Pancreas (tissue), 10 donors: ENCODE measurements around the gene KANSL3. TPM values are rescaled to one million over a fixed set of nuclear protein-coding genes. Genes with fewer than 3 reads are reported as not detected.

Experiments used
- ATAC-seq, 4 donors: fragments of 200-7000 bp; cut with Tn5 transposase; one replicate each; pipeline versions ENCODE4 v1.8.0 to v1.9.1; 2020; ENCODE audit warnings: mild to moderate bottlenecking in 4 of 4, moderate library complexity in 4 of 4
- DNase-seq, 6 donors: peaks; one replicate each; pipeline ENCODE4 v3.0.0-alpha.2; 2020
- FAIRE-seq: peaks from 2 replicates; lab custom pipeline; 2012; peaks lifted over from hg19 to GRCh38; lab: Jason Lieb, UNC
- H3K27ac ChIP-seq, 4 donors: fragments of 200-600 bp; sonication (generic); 1 replicate in 3 of 4; 2 replicates in 1 of 4; pipeline versions ENCODE4 v1.5.0 to v1.8.0; 2020
- H3K27me3 ChIP-seq, 4 donors: fragments of 200-600 bp; one replicate each; pipeline ENCODE4 v1.8.0; 2021
- H3K36me3 ChIP-seq, 3 donors: fragments of 200-600 bp; sonication (generic) in 1 of 3; one replicate each; pipeline versions ENCODE4 v1.5.0 to v1.8.0; 2020 to 2021
- H3K4me1 ChIP-seq, 3 donors: fragments of 200-600 bp; one replicate each; pipeline ENCODE4 v1.8.0; 2021
- H3K4me3 ChIP-seq, 4 donors: fragments of 200-600 bp; sonication (generic) in 2 of 4; one replicate each; pipeline versions ENCODE4 v1.5.0 to v1.8.0; 2020 to 2021
- H3K9me3 ChIP-seq, 4 donors: fragments of 200-600 bp; one replicate each; pipeline ENCODE4 v1.8.0; 2021
- CTCF ChIP-seq, 4 donors: fragments of 200-600 bp; sonication (generic) in 3 of 4; IDR thresholded peaks; one replicate each; pipeline versions ENCODE4 v1.5.0 to v1.8.0; 2021; ENCODE audit warnings: antibody characterized with exemption in 4 of 4
- WGBS, 2 donors: extraction: QIAGEN DNeasy Blood & Tissue Kit; methylation state at CpG; one replicate each; pipeline ENCODE4 v1.1.7; 2013; 5-methylcytosine and 5-hydroxymethylcytosine counted together
- intact Hi-C, 3 donors: fragments of 100-400 bp; cut with DNase I; formaldehyde crosslinking; loops; one replicate each; pipeline versions ENCODE4 v1.11.1 to v1.14.2; 2022
- polyA plus RNA-seq, 2 donors: library from polyadenylated mRNA; stranded (reverse); fragments of 200-250 nt; gene quantifications; one replicate each; pipeline ENCODE4 v1.2.3, GENCODE V29; 2013
- total RNA-seq, 6 donors: library from RNA; stranded (reverse); fragmentation: NEBNext Ultra II Directional in 4 of 6; extraction: Animal tissue kit (Norgen Biotek cat#: 25700) in 4 of 6; gene quantifications; one replicate each; pipeline versions ENCODE4 v1.2.1 to v1.2.4, GENCODE V29; 2021 to 2023
- donor health status: healthy with polysubstance abuse.
- donor health status: DM: no; HTN: no; CAD: no; lungs with moderate emphysema.
- donor health status: DM: no; HTN: no; CAD: no.
- donor health status: control.
- donor health status: control.
- donor health status: Bipolar disorder and iron deficiency.
- donor health status: DM: yes; HTN: yes; CAD: no.
- donor health status: DM: no; HTN: no; CAD: no.
- donor health status: DM: no; HTN: no; CAD: no.
- donor health status: DM: yes; HTN: yes; CAD: no.

Gene KANSL3
- total and polyA plus RNA-seq, 8 donors, result 14.8 to 28.9 (median 19.2) TPM

DNA sequence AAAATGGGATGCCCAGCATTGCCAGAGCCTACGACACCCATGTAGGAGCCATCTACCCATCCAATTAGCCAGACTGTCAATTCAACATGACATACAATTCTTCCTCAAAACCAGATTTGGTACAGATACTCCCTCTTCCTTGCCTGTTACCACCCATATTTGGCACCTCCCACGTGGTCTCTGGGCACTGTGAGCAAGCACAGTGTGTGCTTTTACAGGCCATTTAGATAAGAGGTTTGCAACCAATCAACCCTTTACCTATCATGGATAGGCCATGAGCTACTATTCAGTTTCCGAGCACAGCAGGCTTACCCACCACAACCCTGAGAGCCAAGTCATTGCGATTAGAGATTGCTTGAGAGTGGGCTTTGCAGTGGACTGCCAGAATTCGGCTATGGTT lies 60.6 kb downstream of the KANSL3 start:
- Histone ChIP-seq H3K9me3 (no peaks in the 10 kb centered on the region), H3K4me3 (no peak overlapping the region), H3K27ac (no peak overlapping the region), H3K4me1 (no peaks in the 10 kb centered on the region), H3K27me3 (no peaks in the 10 kb centered on the region), H3K36me3 (no peaks in the 10 kb centered on the region)
- WGBS, 2 donors, result 83 to 93% methylated on average over 5 of the region's 5 CpGs
- DNase-seq (no peak), ATAC-seq (no peak), FAIRE-seq (no peak)
- TF ChIP-seq CTCF (IDR thresholded peaks at IDR 0.05), result no peak
- intact Hi-C loops, result no loop called here

DNA sequence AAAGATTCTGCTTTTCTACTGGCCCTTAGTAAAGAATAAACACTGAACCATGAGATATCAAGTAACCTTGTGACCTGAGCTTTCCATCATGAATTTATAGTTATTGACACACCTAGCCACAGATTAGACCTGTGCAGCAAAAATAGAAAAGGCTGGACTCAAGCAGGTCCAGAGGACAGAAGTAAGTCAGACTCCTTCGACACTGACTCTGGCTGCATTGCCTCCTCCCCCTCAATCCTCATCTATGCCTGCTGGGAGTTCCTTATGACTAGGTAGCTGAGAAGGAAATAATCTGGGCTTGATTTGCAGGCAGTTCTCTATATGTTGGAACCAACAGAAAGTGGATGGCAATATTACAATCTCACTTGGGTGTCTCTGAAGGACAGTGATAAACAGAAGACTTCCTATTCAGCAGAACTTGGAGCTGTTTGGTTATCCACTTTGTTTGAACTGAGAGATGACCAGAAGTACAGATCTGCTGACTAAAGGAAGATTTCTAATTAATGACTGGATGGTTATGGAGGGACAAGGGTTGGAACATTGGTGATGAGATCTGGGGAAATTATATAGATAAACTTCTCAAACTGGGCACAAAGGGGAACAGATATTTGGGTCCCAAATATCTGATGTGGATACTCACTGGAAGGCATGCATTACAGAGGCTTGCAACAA lies 62.2 kb downstream of the KANSL3 start:
- H3K4me3 ChIP-seq, result no peak overlapping the region
- intact Hi-C loops, result no loop called here
- FAIRE-seq, result no peak
- peak in 1 of 4 donors; percentile 26 for ATAC-seq
- TF ChIP-seq CTCF (IDR thresholded peaks at IDR 0.05), result no peak
- no peak for DNase-seq
- no peak overlapping the region for H3K27ac ChIP-seq
- no peaks in the 10 kb centered on the region for H3K9me3 ChIP-seq
- H3K36me3 ChIP-seq, result no peaks in the 10 kb centered on the region
- H3K27me3 ChIP-seq, result no peaks in the 10 kb centered on the region
- no peaks in the 10 kb centered on the region for H3K4me1 ChIP-seq
- WGBS, 2 donors, result 41 to 43% methylated on average over 1 of the region's 1 CpG

GRCh38 chr2:96574364-96574763 lies 63.7 kb downstream of the KANSL3 start:
- no peak overlapping the region for H3K27ac ChIP-seq
- WGBS, 2 donors, result 92 to 97% methylated on average over 2 of the region's 2 CpGs
- no peak overlapping the region for H3K4me3 ChIP-seq
- FAIRE-seq, result no peak
- TF ChIP-seq CTCF (IDR thresholded peaks at IDR 0.05), result no peak
- H3K36me3 ChIP-seq, result no peaks in the 10 kb centered on the region
- DNase-seq, result no peak
- no peaks in the 10 kb centered on the region for H3K4me1 ChIP-seq
- H3K9me3 ChIP-seq, result no peaks in the 10 kb centered on the region
- no peak for ATAC-seq
- H3K27me3 ChIP-seq, result no peaks in the 10 kb centered on the region
- intact Hi-C loops, result no loop called here

- no peaks in the 10 kb centered on the region for H3K4me1 ChIP-seq
- ATAC-seq, result no peak
- H3K27ac ChIP-seq, result no peak overlapping the region
- TF ChIP-seq CTCF (IDR thresholded peaks at IDR 0.05), result no peak
- no peak for DNase-seq
- no peaks in the 10 kb centered on the region for H3K27me3 ChIP-seq
- no peaks in the 10 kb centered on the region for H3K36me3 ChIP-seq
- WGBS, 2 donors, result 88 to 98% methylated on average over 1 to 3 of the region's 3 CpGs
- no peaks in the 10 kb centered on the region for H3K9me3 ChIP-seq
- no peak for FAIRE-seq
- no peak overlapping the region for H3K4me3 ChIP-seq
- intact Hi-C loops, result no loop called here
Observed at GRCh38 chr2:96568094-96568493, 70.0 kb downstream of the KANSL3 start.

DNA sequence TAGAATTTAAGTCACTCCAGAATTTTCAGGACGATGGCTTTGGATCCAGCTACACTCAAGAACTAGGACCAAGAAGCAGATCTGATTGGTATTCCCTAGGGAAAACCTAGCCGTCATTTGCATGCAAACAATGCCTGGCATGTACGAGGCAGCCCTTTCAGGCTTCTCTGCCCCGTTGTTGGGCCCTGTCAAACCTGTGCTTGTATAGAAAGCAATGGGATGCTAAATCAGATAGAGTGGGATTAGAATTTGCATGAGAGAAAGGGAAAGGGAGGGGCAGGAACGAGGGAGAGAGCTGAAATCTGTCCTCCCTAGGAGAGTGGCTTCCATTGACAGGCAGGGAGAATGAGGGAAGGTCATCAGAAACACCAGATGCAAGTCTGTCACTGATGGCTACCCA lies 73.0 kb downstream of the KANSL3 start:
- no peaks in the 10 kb centered on the region for H3K27me3 ChIP-seq
- WGBS, 2 donors, result 75 to 77% methylated on average over 5 of the region's 5 CpGs
- no peaks in the 10 kb centered on the region for H3K4me1 ChIP-seq
- FAIRE-seq (no peak), DNase-seq (no peak), ATAC-seq (no peak)
- H3K9me3 ChIP-seq, result no peaks in the 10 kb centered on the region
- H3K27ac ChIP-seq, result no peak overlapping the region
- TF ChIP-seq CTCF (IDR thresholded peaks at IDR 0.05), result no peak
- H3K36me3 ChIP-seq, result no peaks in the 10 kb centered on the region
- intact Hi-C loops, result no loop called here
- H3K4me3 ChIP-seq, result no peak overlapping the region
